ENCODE measurements around the gene AGBL4. TPM values are rescaled to one million over a fixed set of nuclear protein-coding genes. Genes with fewer than 3 reads are reported as not detected.

The AGBL4 gene
- total and polyA plus RNA-seq, 2 of the 4 experiments (the other 2 are of a cell fraction) = not detected

DNA sequence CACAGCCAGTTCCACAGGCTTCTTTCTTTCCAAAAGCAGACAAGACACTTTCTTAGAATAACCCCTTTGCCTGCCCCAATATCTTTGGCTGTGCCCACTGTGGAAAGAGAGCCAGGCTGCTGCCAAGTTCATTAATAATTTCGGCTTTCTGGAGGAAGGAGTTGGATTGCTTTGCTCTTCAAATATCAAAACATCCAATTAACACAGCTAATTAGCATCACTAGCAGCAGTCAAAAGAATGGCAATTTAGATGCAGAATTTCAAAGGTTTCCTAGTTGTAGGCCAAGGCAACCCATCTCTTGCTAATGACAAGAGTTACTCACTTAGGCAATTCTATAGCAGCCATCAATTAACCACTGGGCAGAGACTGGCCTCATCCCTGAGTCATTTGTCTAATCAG, 1460.7 kb downstream of the AGBL4 start:
- Histone ChIP-seq H3K4ac (ENCODE audit: low read depth, low read length) (no peak overlapping the region), H4K5ac (ENCODE audit: low read depth, low read length) (no peak overlapping the region), H2AK9ac (replicated peaks; ENCODE audit: low read depth, low read length, poor library complexity) (no peak overlapping the region), H3K18ac (ENCODE audit: low read depth, low read length) (no peak overlapping the region), H2BK20ac (ENCODE audit: low read depth, low read length) (no peak overlapping the region), H3K27me3 (ENCODE audit: control insufficient read depth, insufficient read depth, low read length) (no peaks in the 10 kb centered on the region), H4K91ac (ENCODE audit: insufficient read depth, low read depth, low read length) (no peak overlapping the region), H3K14ac (replicated peaks; ENCODE audit: low read depth, low read length) (no peak overlapping the region), H3K4me1 (ENCODE audit: control insufficient read depth, insufficient read depth, low read length) (no peaks in the 10 kb centered on the region), H3K4me2 (ENCODE audit: low read depth, low read length) (no peak overlapping the region), H4K20me1 (ENCODE audit: insufficient read depth, low read length) (no peaks in the 10 kb centered on the region), H2BK15ac (ENCODE audit: low read depth, low read length) (no peak overlapping the region), H2AK5ac (ENCODE audit: low read depth, low read length) (no peak overlapping the region), H3K56ac (ENCODE audit: extremely low read depth, insufficient read depth, low read length) (no peak overlapping the region), H3K9me1 (ENCODE audit: insufficient read depth, low read length) (no peaks in the 10 kb centered on the region), H3K79me1 (ENCODE audit: low read depth in 1 of 2, low read length in 2 of 2) (no peaks in the 10 kb centered on the region), H2BK5ac (ENCODE audit: low read depth, low read length, poor library complexity, severe bottlenecking) (no peak overlapping the region), H4K8ac (ENCODE audit: low read depth in 2 of 2, low read length in 2 of 2) (no peak overlapping the region), H3K9ac (ENCODE audit: low read depth, low read length) (no peak overlapping the region), H3K9me3 (ENCODE audit: control insufficient read depth, insufficient read depth, low read length) (no peaks in the 10 kb centered on the region), H3K27ac (ENCODE audit: insufficient read depth, low read length) (no peak overlapping the region), H3K4me3 (ENCODE audit: insufficient read depth, low read depth, low read length) (no peak overlapping the region), H3K36me3 (ENCODE audit: control insufficient read depth, insufficient read depth, low read length) (no peaks in the 10 kb centered on the region), H2BK120ac (ENCODE audit: low read depth, low read length) (no peak overlapping the region), H3K23ac (ENCODE audit: low read depth, low read length) (no peak overlapping the region), H2AFZ (replicated peaks; ENCODE audit: low read length, poor library complexity) (no peak overlapping the region)
- in situ Hi-C loops (cut with MboI; ENCODE audit: low sequenced_read_pairs) = no loop called here
- ATAC-seq (ENCODE audit: low read depth) = no peak
- no TSS peak for BruUV-seq (replicated peaks)
- DNase-seq = no peak
- intact Hi-C loops (cut with micrococcal nuclease) = no loop called here
- ChIA-PET CTCF (interaction anchor here (0.5 kb wide), 1 partner anchor 448 kb away, joined by 3 read pairs; no protein-coding TSS in a partner anchor), POLR2A (ENCODE audit: unreplicated experiment) (no interaction called here)
- dilution Hi-C loops (cut with HindIII; ENCODE audit: low sequenced_read_pairs, unreplicated experiment) = no loop called here
- no CpG with 5 or more reads among the region's 1 CpG for WGBS, 2 experiments (ENCODE audit: extremely low coverage in 2 of 2, insufficient read length in 1 of 2)
- TF ChIP-seq, protein P1, sequence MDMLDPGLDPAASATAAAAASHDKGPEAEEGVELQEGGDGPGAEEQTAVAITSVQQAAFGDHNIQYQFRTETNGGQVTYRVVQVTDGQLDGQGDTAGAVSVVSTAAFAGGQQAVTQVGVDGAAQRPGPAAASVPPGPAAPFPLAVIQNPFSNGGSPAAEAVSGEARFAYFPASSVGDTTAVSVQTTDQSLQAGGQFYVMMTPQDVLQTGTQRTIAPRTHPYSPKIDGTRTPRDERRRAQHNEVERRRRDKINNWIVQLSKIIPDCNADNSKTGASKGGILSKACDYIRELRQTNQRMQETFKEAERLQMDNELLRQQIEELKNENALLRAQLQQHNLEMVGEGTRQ (IDR thresholded peaks at IDR 0.05; ENCODE audit: low read depth, low read length) = no peak
- TF ChIP-seq BHLHE40 (IDR thresholded peaks at IDR 0.05; ENCODE audit: low read depth, low read length) = no peak
